OCI-LY3 (cell line): ENCODE measurements around the gene GPR137.

Experiments used
- EZH2phosphoT487 ChIP-seq: fragments of 200-600 bp; shearing (Covaris generic); IDR thresholded peaks from 2 replicates; pipeline ENCODE4 v1.6.1; 2018; ENCODE audit warnings: antibody characterized with exemption, mixed run types, low read depth
- TF ChIP-seq, protein P1 (sequence below): fragments of 200-600, 300-600 bp; sonication (generic); IDR thresholded peaks from 2 replicates; pipeline ENCODE4 v1.5.1; 2014; ENCODE audit warnings: antibody characterized with exemption, low read length, low read depth

DNA sequence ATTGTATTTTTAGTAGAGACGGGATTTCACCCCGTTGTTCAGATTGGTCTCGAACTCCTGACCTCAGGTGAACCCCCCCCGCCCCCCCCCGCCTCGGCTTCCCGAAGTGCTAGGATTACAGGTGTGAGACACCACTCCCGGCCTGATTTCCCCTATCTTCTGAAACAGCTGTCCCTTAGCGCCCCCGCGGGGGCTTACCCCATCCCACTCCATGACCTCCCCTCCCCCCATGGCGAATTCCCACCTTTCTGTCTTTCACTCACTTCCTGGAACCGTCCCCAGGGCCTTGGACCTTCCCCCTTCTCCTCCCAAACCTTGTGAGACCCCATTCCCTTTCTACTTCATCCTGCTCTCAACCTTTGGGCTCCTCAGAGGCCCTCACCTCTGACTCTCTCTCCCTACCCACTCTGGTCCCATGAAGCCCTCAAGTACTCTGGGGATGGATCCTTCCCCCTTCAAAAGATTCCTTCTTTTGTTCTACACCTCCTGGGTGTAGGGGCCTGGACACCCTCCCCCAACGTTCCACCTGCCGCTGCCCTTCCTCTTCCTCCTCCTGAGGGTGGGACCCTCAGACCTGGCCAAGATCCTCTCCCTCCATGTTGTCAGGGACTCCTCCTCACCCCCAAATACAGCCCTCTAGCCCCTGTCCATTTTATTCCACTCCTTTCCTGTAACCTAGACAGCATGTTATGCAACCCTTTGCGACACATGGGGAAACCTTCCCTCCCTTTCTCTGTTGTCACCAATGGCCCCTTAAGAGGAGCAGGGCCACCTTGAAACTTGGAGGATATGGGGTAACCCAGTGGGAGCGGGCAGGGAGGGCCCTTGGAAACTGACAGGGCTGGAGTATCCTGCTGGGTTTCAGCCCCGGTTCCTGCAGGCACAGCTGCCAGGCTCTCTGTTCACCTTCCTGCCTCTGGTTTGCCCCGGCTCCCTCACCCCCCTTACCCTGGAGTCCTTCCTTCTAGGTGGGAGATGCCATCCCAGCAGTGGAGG, 33.4 kb downstream of the GPR137 start:
- TF ChIP-seq, protein P1, sequence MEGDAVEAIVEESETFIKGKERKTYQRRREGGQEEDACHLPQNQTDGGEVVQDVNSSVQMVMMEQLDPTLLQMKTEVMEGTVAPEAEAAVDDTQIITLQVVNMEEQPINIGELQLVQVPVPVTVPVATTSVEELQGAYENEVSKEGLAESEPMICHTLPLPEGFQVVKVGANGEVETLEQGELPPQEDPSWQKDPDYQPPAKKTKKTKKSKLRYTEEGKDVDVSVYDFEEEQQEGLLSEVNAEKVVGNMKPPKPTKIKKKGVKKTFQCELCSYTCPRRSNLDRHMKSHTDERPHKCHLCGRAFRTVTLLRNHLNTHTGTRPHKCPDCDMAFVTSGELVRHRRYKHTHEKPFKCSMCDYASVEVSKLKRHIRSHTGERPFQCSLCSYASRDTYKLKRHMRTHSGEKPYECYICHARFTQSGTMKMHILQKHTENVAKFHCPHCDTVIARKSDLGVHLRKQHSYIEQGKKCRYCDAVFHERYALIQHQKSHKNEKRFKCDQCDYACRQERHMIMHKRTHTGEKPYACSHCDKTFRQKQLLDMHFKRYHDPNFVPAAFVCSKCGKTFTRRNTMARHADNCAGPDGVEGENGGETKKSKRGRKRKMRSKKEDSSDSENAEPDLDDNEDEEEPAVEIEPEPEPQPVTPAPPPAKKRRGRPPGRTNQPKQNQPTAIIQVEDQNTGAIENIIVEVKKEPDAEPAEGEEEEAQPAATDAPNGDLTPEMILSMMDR: no peak
- TF ChIP-seq EZH2phosphoT487: no peak
